Measurements from ENCODE around the gene LY6G5C. TPM values are rescaled to one million over a fixed set of nuclear protein-coding genes. Genes with fewer than 3 reads are reported as not detected.

LY6G5C gene
- total RNA-seq, 1 donor from 2014 or later: 5.3 TPM

- DNase-seq (ENCODE audit: low spot score in 2 of 2): no peak
- FAIRE-seq: no peak
These were observed 12.0 kb upstream of the LY6G5C start for GRCh38 chr6:31692886-31693285.

DNA sequence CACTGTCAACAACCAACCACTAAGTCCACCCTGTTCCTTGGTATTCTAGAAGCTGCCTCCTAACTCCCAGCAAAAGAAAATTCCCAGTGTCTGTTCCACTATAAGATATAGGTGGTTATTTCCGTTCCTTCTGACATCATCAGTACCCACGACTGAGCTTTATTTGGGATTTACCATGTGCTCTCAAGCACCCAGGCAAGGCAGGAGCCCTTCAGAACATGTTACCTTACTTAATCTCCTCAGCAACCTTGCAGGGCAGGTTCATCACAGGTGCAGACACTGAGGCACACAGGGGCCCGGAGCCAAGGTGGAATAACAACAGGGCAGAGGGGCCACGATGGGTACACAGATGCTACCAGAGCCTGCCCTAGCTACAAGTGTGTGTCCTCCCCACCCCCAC, 11.5 kb upstream of the LY6G5C start:
- FAIRE-seq: no peak
- no peak for DNase-seq (ENCODE audit: low spot score in 2 of 2)

GRCh38 chr6:31691564-31692108, 10.8 kb upstream of the LY6G5C start:
- DNase-seq (ENCODE audit: low spot score in 2 of 2): no peak
- no peak for FAIRE-seq

DNA sequence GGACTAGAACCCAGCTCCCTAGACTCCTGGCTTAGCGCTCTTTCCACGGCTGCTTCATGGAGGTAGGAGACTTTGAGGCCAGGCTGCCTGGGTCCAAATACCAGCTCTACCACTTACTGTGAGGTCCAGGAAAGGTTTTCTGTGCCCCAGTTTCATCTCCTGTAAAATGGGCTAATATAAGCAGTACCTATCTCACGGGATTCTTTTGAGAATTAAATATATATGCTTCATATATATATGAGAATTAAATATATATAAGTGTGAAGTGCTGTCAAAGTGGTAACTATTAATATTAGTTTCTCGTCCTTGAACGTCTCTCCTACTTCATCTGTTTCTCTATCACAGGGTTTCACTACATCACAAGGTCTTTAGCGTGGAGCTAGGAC, 10.2 kb upstream of the LY6G5C start:
- FAIRE-seq (no peak), DNase-seq (ENCODE audit: low spot score in 2 of 2) (no peak)

DNA sequence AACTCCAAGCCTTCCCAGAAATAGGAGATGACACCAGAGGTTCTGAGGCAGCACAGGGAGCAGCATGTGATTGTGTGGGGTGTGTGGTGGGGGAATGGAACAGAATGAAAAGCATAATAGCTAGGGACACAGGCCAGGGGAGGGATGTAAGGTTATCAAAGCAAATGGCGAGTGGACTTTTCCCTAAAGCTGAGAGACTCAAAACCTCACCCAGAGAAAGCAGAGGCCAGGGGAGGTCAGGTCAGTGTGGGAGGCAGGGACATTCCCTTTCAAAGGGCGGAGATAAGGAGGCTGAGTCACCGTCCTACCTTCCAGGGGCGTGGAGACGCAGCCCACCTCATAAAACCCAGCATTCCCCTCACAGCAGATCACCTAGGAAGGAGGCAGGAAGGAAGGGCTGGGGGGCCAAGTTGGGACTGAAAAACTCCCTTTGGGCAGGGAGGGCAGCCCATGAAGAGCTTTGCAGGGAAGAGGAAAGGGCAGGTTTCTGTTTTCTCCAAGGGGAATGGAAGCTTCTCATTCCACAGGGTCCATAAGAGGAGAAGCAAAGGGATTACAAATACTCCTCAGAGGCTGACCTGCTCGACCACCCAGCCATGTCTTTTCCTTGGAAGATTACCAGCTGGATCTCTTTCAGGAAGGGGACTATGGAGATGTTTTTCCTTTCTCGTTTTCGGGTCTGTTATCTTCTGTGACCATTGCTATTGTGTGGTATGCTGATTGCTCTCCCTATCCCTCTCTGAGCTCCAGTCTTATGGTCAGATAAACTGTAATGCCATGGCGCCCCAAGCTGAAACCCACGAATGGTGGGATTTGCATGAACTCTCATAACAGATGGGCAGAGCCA, 9.6 kb upstream of the LY6G5C start:
- no peak for DNase-seq (ENCODE audit: low spot score in 2 of 2)
- no peak for FAIRE-seq

- DNase-seq (ENCODE audit: low spot score in 2 of 2) (no peak), FAIRE-seq (no peak)
These were observed 8.6 kb upstream of the LY6G5C start for GRCh38 chr6:31689249-31690110.

GRCh38 chr6:31687860-31688693, 7.2 kb upstream of the LY6G5C start:
- FAIRE-seq: no peak
- DNase-seq (ENCODE audit: low spot score in 2 of 2): no peak

GRCh38 chr6:31687321-31687720, 6.5 kb upstream of the LY6G5C start:
- DNase-seq (ENCODE audit: low spot score in 2 of 2) (no peak), FAIRE-seq (no peak)

DNA sequence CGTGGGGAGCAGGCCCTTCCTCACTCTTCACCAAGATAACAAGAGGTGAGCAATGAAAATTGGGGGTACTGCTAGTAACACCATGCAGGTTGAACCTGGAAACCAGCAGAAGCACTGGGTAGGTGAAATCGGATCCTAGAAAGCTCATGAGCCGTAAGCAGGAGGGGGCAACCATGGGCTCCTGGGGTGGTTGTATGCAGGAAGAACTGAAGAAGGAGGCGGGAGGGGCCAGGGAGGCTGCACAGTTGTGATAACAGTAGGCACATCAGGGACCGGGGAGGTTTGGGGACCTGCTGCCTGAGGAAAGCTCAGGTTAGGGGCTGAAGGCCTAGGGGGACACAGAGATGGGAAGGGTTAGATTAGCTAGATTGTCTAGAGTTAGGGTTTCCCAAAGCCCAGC, 5.6 kb upstream of the LY6G5C start:
- no peak for DNase-seq (ENCODE audit: low spot score in 2 of 2)
- FAIRE-seq: no peak

DNA sequence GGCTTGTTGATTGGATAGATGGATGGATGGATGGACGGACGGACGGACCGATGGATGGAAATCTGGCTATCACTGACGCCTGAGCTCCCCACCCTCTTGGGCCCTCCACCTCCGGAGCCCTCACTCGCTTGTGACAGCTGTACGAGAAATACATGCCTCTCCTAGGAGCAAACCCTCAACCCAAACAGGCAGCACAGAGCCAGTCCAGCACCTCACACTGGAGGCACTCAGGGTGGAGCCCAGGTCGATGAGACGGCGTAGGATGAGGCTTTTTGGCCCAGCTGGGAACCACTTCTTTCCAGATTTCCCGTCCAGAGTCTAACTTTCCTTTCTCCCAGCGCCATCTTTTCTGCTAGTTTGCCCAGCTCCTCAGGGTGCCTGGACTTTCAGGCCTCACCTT, 2.7 kb upstream of the LY6G5C start:
- no peak for DNase-seq (ENCODE audit: low spot score in 2 of 2)
- no peak for FAIRE-seq

DNA sequence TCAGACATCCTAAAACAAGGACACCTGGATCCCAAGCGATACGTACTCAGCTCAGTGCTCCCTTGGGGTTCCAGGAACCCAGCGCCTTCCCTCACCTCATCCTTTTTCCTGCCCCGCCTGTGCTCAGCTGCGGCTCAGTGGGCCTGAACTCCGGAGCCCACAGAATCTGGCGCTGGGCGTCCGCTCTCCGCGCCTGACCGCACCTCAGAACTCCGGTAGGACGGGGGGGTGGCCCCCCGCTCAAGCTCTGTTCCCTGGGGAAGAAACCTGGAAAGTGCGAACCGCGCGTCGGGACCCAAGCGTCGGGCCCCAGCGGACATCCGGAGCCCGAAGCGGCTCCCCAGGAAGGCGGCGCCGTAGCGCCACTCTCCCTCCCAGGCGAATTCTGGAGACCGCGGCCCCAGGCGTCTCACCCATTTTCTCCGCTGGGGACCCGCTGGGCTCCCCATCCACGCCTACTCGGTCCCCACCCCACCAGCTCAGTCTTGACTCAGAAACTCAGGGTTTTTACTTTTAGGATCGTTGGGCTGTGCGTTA, 336 bp upstream of the LY6G5C start:
- FAIRE-seq (no peak), DNase-seq (ENCODE audit: low spot score in 2 of 2) (peak in 1 of 2 donors; percentile 67)

DNA sequence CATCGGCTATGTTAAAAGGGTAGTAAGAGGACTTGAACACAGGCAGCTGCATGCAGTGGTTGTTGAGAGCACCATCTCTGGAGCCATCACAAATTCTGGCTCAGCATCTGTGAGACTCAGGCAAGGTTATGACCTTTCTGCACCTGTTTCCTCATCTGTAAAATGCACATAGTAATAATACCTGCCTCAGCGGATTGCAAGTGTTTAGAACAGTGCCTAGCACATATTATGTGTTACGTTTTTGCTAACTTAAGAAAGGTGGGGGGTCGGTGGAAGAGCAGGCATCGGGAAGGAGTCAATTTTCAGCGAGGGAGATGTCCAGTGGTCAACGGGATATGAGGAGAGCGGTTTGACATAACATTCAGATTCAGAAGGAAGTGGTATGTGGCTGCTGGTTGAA, 2.9 kb downstream of the LY6G5C start:
- no peak for DNase-seq (ENCODE audit: low spot score in 2 of 2)
- FAIRE-seq: no peak

- DNase-seq (ENCODE audit: low spot score in 2 of 2) (no peak), FAIRE-seq (no peak)
These were observed 4.0 kb downstream of the LY6G5C start for GRCh38 chr6:31676904-31677303.

DNA sequence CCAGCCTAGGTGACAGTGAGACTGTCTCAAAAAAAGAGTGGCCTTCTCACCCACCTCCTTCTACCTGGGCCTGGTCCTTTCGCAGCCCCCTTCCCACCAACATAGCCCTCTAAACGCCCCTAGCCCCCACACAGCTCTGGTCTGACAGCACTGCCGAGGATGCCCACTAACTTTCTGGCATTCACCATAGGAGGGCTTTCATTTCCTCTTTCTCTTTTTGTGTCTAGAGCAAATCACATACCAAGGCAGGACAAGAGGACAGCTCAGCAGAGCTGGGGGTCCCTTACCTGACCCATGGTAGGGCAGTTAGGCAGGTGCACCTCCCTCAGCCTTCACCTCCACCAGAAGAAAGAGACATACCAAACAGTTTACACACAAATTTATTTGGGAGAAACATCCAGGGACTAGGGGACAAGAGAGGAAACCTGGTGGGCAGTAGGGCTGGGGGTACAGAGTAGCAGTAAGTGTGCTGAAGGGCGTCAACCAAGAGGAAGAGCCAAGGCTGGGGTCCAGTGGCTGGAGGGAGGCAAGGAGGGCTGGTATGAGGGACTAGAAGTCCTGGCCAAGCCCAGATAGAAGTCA, 4.5 kb downstream of the LY6G5C start:
- FAIRE-seq (no peak), DNase-seq (ENCODE audit: low spot score in 2 of 2) (no peak)

GRCh38 chr6:31669676-31670075, 11.2 kb downstream of the LY6G5C start, which contains the start of gene LY6G5B:
LY6G5B (plus strand) TSS chr6:31669976; CDS start chr6:31670951, 975 bp downstream.
- FAIRE-seq (no peak), DNase-seq (ENCODE audit: low spot score in 2 of 2) (no peak)

- DNase-seq (ENCODE audit: low spot score in 2 of 2) (no peak), FAIRE-seq (no peak)
These were observed 14.4 kb downstream of the LY6G5C start for GRCh38 chr6:31666337-31666965.

- peak; percentile 95 to 98 for DNase-seq (ENCODE audit: low spot score in 2 of 2)
- no peak for FAIRE-seq
These were observed 15.1 kb downstream of the LY6G5C start, which contains the start of gene CSNK2B for GRCh38 chr6:31665501-31666336. CSNK2B (plus strand) TSS chr6:31666080; CDS start chr6:31666832, 752 bp downstream.

GRCh38 chr6:31664790-31665500, 15.9 kb downstream of the LY6G5C start, which contains the start of gene GPANK1:
GPANK1 (minus strand) TSS chr6:31664997; CDS start chr6:31664478, 519 bp downstream.
- DNase-seq (ENCODE audit: low spot score in 2 of 2) (peak; percentile 80 to 81), FAIRE-seq (no peak)
